Measurements from ENCODE around the gene LRRC25.
"Not testable (repeated sequence)": the region's sequence is repeated elsewhere in the genome, so short reads cannot be mapped to it uniquely, and the experiment has no call there.

LRRC25 gene

DNA sequence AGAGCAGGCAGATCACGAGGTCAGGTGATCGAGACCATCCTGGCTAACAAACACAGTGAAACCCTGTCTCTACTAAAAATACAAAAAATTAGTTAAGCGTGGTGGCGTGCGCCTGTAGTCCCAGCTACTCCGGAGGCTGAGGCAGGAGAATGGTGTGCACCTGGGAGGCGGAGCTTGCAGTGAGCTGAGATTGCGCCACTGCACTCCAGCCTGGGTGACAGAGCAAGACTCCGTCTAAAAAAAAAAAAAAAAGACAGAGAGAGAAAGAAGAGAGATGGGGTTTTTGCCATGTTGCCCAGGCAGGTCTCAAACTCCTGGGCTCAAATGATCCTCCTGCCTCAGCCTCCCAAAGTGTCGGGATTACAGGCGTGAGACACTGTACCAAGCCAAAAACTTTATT lies 8.3 kb upstream of the LRRC25 start:
- not testable (repeated sequence) for H3K9me3 ChIP-seq (ENCODE audit: control insufficient read depth, insufficient read depth, low read length); H3K36me3 ChIP-seq (ENCODE audit: control insufficient read depth, insufficient read depth, low read length); H3K27me3 ChIP-seq (ENCODE audit: control insufficient read depth, insufficient read depth, low read length); H3K9ac ChIP-seq (ENCODE audit: low read depth, low read length); H3K4me3 ChIP-seq (ENCODE audit: low read depth, low read length); H3K4me1 ChIP-seq (ENCODE audit: control insufficient read depth, insufficient read depth, low read length)

DNA sequence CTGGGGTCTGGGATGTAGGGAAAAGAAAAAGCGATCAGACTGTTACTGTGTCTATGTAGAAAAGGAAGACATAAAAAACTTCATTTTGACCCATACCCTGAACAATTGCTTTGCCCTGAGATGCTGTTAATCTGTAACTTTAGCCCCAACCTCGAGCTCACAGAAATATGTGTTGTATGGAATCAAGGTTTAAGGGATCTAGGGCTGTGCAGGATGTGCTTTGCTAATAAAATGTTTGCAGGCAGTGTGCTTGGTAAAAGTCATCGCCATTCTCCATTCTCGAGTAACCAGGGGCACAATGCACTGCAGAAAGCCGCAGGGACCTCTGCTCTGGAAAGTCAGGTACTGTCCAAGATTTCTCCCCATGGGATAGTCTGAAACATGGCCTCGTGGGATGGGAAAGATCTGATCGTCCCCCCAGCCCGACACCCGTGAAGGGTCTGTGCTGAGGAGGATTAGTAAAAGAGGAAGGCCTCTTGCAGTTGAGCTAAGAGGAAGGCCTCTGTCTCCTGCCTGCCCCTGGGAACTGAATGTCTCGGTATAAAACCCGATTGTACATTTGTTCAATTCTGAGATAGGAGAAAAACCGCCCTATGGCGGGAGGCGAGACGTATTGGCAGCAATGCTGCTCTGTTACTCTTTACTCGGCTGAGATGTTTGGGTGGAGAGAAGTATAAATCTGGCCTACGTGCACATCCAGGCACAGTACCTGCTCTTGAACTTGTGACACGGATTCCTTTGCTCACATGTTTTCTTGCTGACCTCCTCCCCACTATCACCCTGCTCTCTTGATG lies 5.2 kb upstream of the LRRC25 start:
- H3K9me3 ChIP-seq (ENCODE audit: control insufficient read depth, insufficient read depth, low read length); H3K27me3 ChIP-seq (ENCODE audit: control insufficient read depth, insufficient read depth, low read length); H3K4me1 ChIP-seq (ENCODE audit: control insufficient read depth, insufficient read depth, low read length); H3K4me3 ChIP-seq (ENCODE audit: low read depth, low read length); H3K9ac ChIP-seq (ENCODE audit: low read depth, low read length); H3K36me3 ChIP-seq (ENCODE audit: control insufficient read depth, insufficient read depth, low read length): not testable (repeated sequence)

DNA sequence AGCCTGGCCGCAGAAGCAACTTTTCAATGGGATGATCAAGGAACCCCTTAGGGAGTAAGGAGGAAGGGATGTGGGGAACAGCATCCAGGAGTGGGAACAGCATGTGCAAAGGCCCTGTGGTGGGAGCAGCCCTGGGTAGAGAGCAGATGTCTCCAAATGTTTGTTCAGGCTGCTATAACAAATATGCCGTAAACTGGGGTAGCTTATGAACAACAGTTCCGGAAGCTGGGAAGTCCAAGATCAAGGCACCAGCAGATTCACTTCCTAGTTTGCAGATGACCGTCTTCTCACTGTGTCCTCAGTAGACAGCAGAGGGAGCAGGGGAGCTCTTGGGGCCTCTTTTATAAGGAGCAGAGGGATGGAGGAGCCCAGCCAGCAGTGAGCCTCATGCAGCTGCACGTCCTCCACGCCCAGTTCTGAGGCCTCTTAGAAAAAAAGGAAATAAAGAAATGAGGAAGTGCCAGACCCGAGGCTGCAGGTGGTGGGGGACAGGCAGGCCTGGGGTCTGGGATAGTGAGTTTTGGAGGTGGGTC lies 4.2 kb upstream of the LRRC25 start:
- H3K36me3 ChIP-seq (ENCODE audit: control insufficient read depth, insufficient read depth, low read length), result no peaks in the 10 kb centered on the region
- H3K4me3 ChIP-seq (ENCODE audit: low read depth, low read length), result no peak overlapping the region
- H3K9ac ChIP-seq (ENCODE audit: low read depth, low read length), result no peak overlapping the region
- H3K9me3 ChIP-seq (ENCODE audit: control insufficient read depth, insufficient read depth, low read length), result no peaks in the 10 kb centered on the region
- H3K27me3 ChIP-seq (ENCODE audit: control insufficient read depth, insufficient read depth, low read length), result peaks cover 2% of the 10 kb centered on the region
- H3K4me1 ChIP-seq (ENCODE audit: control insufficient read depth, insufficient read depth, low read length), result no peaks in the 10 kb centered on the region

GRCh38 chr19:18399008-18399407 lies 1.6 kb upstream of the LRRC25 start:
- H3K36me3 ChIP-seq (ENCODE audit: control insufficient read depth, insufficient read depth, low read length), result no peaks in the 10 kb centered on the region
- H3K27me3 ChIP-seq (ENCODE audit: control insufficient read depth, insufficient read depth, low read length), result peaks cover 2% of the 10 kb centered on the region
- H3K4me3 ChIP-seq (ENCODE audit: low read depth, low read length), result no peak overlapping the region
- H3K9me3 ChIP-seq (ENCODE audit: control insufficient read depth, insufficient read depth, low read length), result no peaks in the 10 kb centered on the region
- H3K9ac ChIP-seq (ENCODE audit: low read depth, low read length), result no peak overlapping the region
- H3K4me1 ChIP-seq (ENCODE audit: control insufficient read depth, insufficient read depth, low read length), result no peaks in the 10 kb centered on the region

GRCh38 chr19:18396471-18397241 lies 766 bp downstream of the LRRC25 start:
- Histone ChIP-seq H3K36me3 (ENCODE audit: control insufficient read depth, insufficient read depth, low read length) (no peaks in the 10 kb centered on the region), H3K9me3 (ENCODE audit: control insufficient read depth, insufficient read depth, low read length) (no peaks in the 10 kb centered on the region), H3K9ac (ENCODE audit: low read depth, low read length) (no peak overlapping the region), H3K4me3 (ENCODE audit: low read depth, low read length) (no peak overlapping the region), H3K4me1 (ENCODE audit: control insufficient read depth, insufficient read depth, low read length) (no peaks in the 10 kb centered on the region), H3K27me3 (ENCODE audit: control insufficient read depth, insufficient read depth, low read length) (peaks cover 2% of the 10 kb centered on the region)

- peaks cover 2% of the 10 kb centered on the region for H3K36me3 ChIP-seq (ENCODE audit: control insufficient read depth, insufficient read depth, low read length)
- H3K27me3 ChIP-seq (ENCODE audit: control insufficient read depth, insufficient read depth, low read length), result peaks cover 7% of the 10 kb centered on the region
- H3K9me3 ChIP-seq (ENCODE audit: control insufficient read depth, insufficient read depth, low read length), result no peaks in the 10 kb centered on the region
- H3K9ac ChIP-seq (ENCODE audit: low read depth, low read length), result no peak overlapping the region
- H3K4me1 ChIP-seq (ENCODE audit: control insufficient read depth, insufficient read depth, low read length), result no peaks in the 10 kb centered on the region
- H3K4me3 ChIP-seq (ENCODE audit: low read depth, low read length), result no peak overlapping the region
Observed at GRCh38 chr19:18393836-18394235, 3.6 kb downstream of the LRRC25 start.

GRCh38 chr19:18392926-18393325 lies 4.5 kb downstream of the LRRC25 start:
- Histone ChIP-seq H3K9ac (ENCODE audit: low read depth, low read length) (no peak overlapping the region), H3K27me3 (ENCODE audit: control insufficient read depth, insufficient read depth, low read length) (peaks cover 5% of the 10 kb centered on the region), H3K4me3 (ENCODE audit: low read depth, low read length) (no peak overlapping the region), H3K36me3 (ENCODE audit: control insufficient read depth, insufficient read depth, low read length) (peaks cover 10% of the 10 kb centered on the region), H3K9me3 (ENCODE audit: control insufficient read depth, insufficient read depth, low read length) (no peaks in the 10 kb centered on the region), H3K4me1 (ENCODE audit: control insufficient read depth, insufficient read depth, low read length) (no peaks in the 10 kb centered on the region)

DNA sequence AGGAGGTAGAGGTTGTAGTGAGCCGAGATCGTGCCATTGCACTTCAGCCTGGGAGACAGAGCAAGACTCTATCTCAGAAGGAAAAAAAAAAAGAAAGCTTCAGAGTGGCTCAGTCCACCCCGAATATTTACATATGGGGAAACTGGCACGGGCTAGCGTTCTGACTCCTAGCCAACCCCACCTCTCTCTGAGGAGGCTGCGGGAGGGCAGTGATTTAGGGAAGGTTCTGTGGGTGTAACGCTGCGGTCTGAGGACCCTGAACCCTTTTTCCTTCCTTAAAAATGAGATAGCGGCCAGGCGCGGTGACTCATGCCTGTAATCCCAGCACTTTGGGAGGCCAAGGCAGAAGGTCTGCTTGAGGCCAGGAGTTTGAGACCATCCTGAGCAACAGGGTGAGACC lies 5.0 kb downstream of the LRRC25 start:
- no peak overlapping the region for H3K9ac ChIP-seq (ENCODE audit: low read depth, low read length)
- peaks cover 10% of the 10 kb centered on the region for H3K36me3 ChIP-seq (ENCODE audit: control insufficient read depth, insufficient read depth, low read length)
- no peaks in the 10 kb centered on the region for H3K4me1 ChIP-seq (ENCODE audit: control insufficient read depth, insufficient read depth, low read length)
- H3K27me3 ChIP-seq (ENCODE audit: control insufficient read depth, insufficient read depth, low read length), result peaks cover 5% of the 10 kb centered on the region
- no peak overlapping the region for H3K4me3 ChIP-seq (ENCODE audit: low read depth, low read length)
- no peaks in the 10 kb centered on the region for H3K9me3 ChIP-seq (ENCODE audit: control insufficient read depth, insufficient read depth, low read length)

- Histone ChIP-seq H3K9ac (ENCODE audit: low read depth, low read length) (no peak overlapping the region), H3K27me3 (ENCODE audit: control insufficient read depth, insufficient read depth, low read length) (peaks cover 5% of the 10 kb centered on the region), H3K9me3 (ENCODE audit: control insufficient read depth, insufficient read depth, low read length) (no peaks in the 10 kb centered on the region), H3K36me3 (ENCODE audit: control insufficient read depth, insufficient read depth, low read length) (peaks cover 10% of the 10 kb centered on the region), H3K4me3 (ENCODE audit: low read depth, low read length) (no peak overlapping the region), H3K4me1 (ENCODE audit: control insufficient read depth, insufficient read depth, low read length) (no peaks in the 10 kb centered on the region)
Observed at GRCh38 chr19:18391509-18392075, 5.8 kb downstream of the LRRC25 start.

DNA sequence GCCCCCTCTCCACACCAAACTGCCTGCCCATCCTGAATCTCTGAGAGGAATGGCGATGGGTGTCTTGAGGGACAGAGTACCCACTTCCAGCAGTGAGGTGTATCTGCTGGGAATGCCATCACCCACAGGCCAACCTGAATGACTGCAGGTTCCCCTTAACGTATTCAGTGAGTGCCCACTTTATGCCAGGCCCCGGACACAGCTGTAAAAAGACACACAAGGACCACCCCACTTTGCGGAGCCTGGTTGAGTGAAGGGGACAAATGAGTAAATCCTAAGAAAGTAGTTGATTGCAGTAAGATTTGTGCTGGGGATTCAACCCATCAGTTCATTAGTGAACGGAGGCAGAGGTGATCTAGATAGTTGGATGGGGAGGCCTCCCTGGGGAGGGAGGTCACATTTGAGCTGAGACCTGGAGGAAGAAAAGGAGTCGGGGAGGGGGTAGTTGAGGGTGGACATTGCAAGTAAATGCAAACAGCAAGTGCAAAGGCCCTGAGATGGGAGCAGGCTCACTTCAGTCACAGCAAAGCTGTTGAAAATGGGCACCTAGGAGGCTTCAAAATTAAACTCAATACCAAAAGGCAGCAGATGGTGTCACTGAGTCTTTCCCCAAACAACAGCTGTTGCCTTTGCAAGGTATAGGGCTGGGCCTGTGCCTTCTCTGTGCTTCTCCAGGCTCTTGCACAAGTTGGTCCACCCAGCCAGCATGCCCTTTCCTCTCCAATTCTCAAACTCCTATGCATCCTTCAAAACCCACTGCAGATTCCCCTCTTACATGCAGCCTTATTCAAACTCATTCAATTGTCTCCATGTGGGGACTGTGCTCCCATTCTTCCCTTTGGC lies 7.1 kb downstream of the LRRC25 start:
- Histone ChIP-seq H3K9me3 (ENCODE audit: control insufficient read depth, insufficient read depth, low read length) (no peaks in the 10 kb centered on the region), H3K27me3 (ENCODE audit: control insufficient read depth, insufficient read depth, low read length) (peaks cover 5% of the 10 kb centered on the region), H3K4me1 (ENCODE audit: control insufficient read depth, insufficient read depth, low read length) (peaks cover 3% of the 10 kb centered on the region), H3K4me3 (ENCODE audit: low read depth, low read length) (no peak overlapping the region), H3K36me3 (ENCODE audit: control insufficient read depth, insufficient read depth, low read length) (peaks cover 10% of the 10 kb centered on the region), H3K9ac (ENCODE audit: low read depth, low read length) (no peak overlapping the region)

GRCh38 chr19:18389726-18390064 lies 7.7 kb downstream of the LRRC25 start:
- Histone ChIP-seq H3K9me3 (ENCODE audit: control insufficient read depth, insufficient read depth, low read length) (no peaks in the 10 kb centered on the region), H3K4me3 (ENCODE audit: low read depth, low read length) (no peak overlapping the region), H3K27me3 (ENCODE audit: control insufficient read depth, insufficient read depth, low read length) (peaks cover 5% of the 10 kb centered on the region), H3K4me1 (ENCODE audit: control insufficient read depth, insufficient read depth, low read length) (peaks cover 3% of the 10 kb centered on the region), H3K9ac (ENCODE audit: low read depth, low read length) (no peak overlapping the region), H3K36me3 (ENCODE audit: control insufficient read depth, insufficient read depth, low read length) (peaks cover 10% of the 10 kb centered on the region)
